Measurements from ENCODE around the gene EML4. TPM values are rescaled to one million over a fixed set of nuclear protein-coding genes. Genes with fewer than 3 reads are reported as not detected.

EML4 gene
- total RNA-seq, 3 donors from 2014 or later (not counting 1 experiment from before 2014, with no cell fraction given) = 88.4 to 136 (median 91.5) TPM

GRCh38 chr2:42135381-42136312 is 33.5 kb upstream of the EML4 start:
- no peaks in the 10 kb centered on the region for H3K27me3 ChIP-seq (ENCODE audit: control insufficient read depth, insufficient read depth, low read length)
- H3K4me3 ChIP-seq (ENCODE audit: low read length) = no peak overlapping the region
- Mint-ChIP-seq H3K27me3 (ENCODE audit: low read depth in 2 of 2) (no peaks in the 10 kb centered on the region), H3K4me1 (peaks cover 29 to 32% of the 10 kb centered on the region in 2 donors), H3K27ac (peak overlapping the region; percentile 69 to 95), H3K36me3 (no peaks in the 10 kb centered on the region), H3K9me3 (no peaks in the 10 kb centered on the region), H3K4me3 (no peak overlapping the region)
- H3K27ac ChIP-seq (ENCODE audit: low read length) = peak overlapping the region; percentile 47
- no peak for TF ChIP-seq CTCF (IDR thresholded peaks at IDR 0.05)
- intact Hi-C loops (cut with micrococcal nuclease) = no loop called here
- no peaks in the 10 kb centered on the region for H3K9me3 ChIP-seq (ENCODE audit: control insufficient read depth, insufficient read depth, low read length)
- H3K36me3 ChIP-seq (ENCODE audit: control insufficient read depth, insufficient read depth, low read length) = no peaks in the 10 kb centered on the region
- ATAC-seq (no peak), DNase-seq (peak in 1 of 2 donors; percentile 51)
- H3K4me1 ChIP-seq (ENCODE audit: control insufficient read depth, insufficient read depth, low read length) = peaks cover 52% of the 10 kb centered on the region
- 75% methylated on average over 4 of the region's 4 CpGs for WGBS (ENCODE audit: insufficient coverage)

GRCh38 chr2:42136782-42137124 is 32.4 kb upstream of the EML4 start:
- no peak overlapping the region for H3K4me3 ChIP-seq (ENCODE audit: low read length)
- Mint-ChIP-seq H3K36me3 (no peaks in the 10 kb centered on the region), H3K4me3 (no peak overlapping the region), H3K4me1 (peaks cover 28 to 30% of the 10 kb centered on the region in 2 donors), H3K9me3 (no peaks in the 10 kb centered on the region), H3K27me3 (ENCODE audit: low read depth in 2 of 2) (peaks cover 0 to 4% of the 10 kb centered on the region in 2 donors), H3K27ac (no peak overlapping the region)
- no peaks in the 10 kb centered on the region for H3K36me3 ChIP-seq (ENCODE audit: control insufficient read depth, insufficient read depth, low read length)
- DNase-seq (no peak), ATAC-seq (no peak)
- H3K27me3 ChIP-seq (ENCODE audit: control insufficient read depth, insufficient read depth, low read length) = no peaks in the 10 kb centered on the region
- H3K9me3 ChIP-seq (ENCODE audit: control insufficient read depth, insufficient read depth, low read length) = no peaks in the 10 kb centered on the region
- intact Hi-C loops (cut with micrococcal nuclease) = no loop called here
- peaks cover 53% of the 10 kb centered on the region for H3K4me1 ChIP-seq (ENCODE audit: control insufficient read depth, insufficient read depth, low read length)
- no peak overlapping the region for H3K27ac ChIP-seq (ENCODE audit: low read length)
- TF ChIP-seq CTCF (IDR thresholded peaks at IDR 0.05) = no peak
- WGBS (ENCODE audit: insufficient coverage) = 98% methylated on average over 2 of the region's 2 CpGs

GRCh38 chr2:42137125-42137841 is 31.9 kb upstream of the EML4 start:
- Mint-ChIP-seq H3K27me3 (ENCODE audit: low read depth in 2 of 2) (peaks cover 0 to 5% of the 10 kb centered on the region in 2 donors), H3K9me3 (no peaks in the 10 kb centered on the region), H3K4me1 (peaks cover 23 to 25% of the 10 kb centered on the region in 2 donors), H3K4me3 (no peak overlapping the region), H3K27ac (no peak overlapping the region), H3K36me3 (no peaks in the 10 kb centered on the region)
- no peak for TF ChIP-seq CTCF (IDR thresholded peaks at IDR 0.05)
- no peaks in the 10 kb centered on the region for H3K9me3 ChIP-seq (ENCODE audit: control insufficient read depth, insufficient read depth, low read length)
- intact Hi-C loops (cut with micrococcal nuclease) = no loop called here
- no peaks in the 10 kb centered on the region for H3K36me3 ChIP-seq (ENCODE audit: control insufficient read depth, insufficient read depth, low read length)
- WGBS (ENCODE audit: insufficient coverage) = 96% methylated on average over 4 of the region's 5 CpGs
- ATAC-seq (no peak), DNase-seq (no peak)
- no peaks in the 10 kb centered on the region for H3K27me3 ChIP-seq (ENCODE audit: control insufficient read depth, insufficient read depth, low read length)
- H3K27ac ChIP-seq (ENCODE audit: low read length) = no peak overlapping the region
- peaks cover 50% of the 10 kb centered on the region for H3K4me1 ChIP-seq (ENCODE audit: control insufficient read depth, insufficient read depth, low read length)
- H3K4me3 ChIP-seq (ENCODE audit: low read length) = no peak overlapping the region

All from natural killer cell (primary cell).